Stimulated activated CD4-positive, alpha-beta T cell treated with anti-CD3 and anti-CD28 coated beads, Interleukin-15, amount 100 ng/mL, for 1 hour (primary cell): Measurements from ENCODE around the gene LSP1.

Experiments used
- DNase-seq, 2 donors: peaks; one replicate each; pipeline ENCODE4 v3.0.0-alpha.2; 2020; ENCODE audit warnings: low read depth in 1 of 2, low spot score in 1 of 2

LSP1 gene

GRCh38 chr11:1824221-1825038 is 28.5 kb upstream of the LSP1 start:
- DNase-seq = no peak

- no peak for DNase-seq
Observed at GRCh38 chr11:1825039-1825740, 27.7 kb upstream of the LSP1 start.

- no peak for DNase-seq
Observed at GRCh38 chr11:1825785-1826451, 27.0 kb upstream of the LSP1 start.

GRCh38 chr11:1826552-1827094 is 26.3 kb upstream of the LSP1 start:
- DNase-seq = no peak

- no peak for DNase-seq
Observed at GRCh38 chr11:1827095-1827813, 25.6 kb upstream of the LSP1 start.

- DNase-seq = no peak
Observed at GRCh38 chr11:1827931-1828330, 25.0 kb upstream of the LSP1 start.

- no peak for DNase-seq
Observed at GRCh38 chr11:1828542-1828941, 24.3 kb upstream of the LSP1 start.

GRCh38 chr11:1829039-1829820 is 23.7 kb upstream of the LSP1 start:
- no peak for DNase-seq

- no peak for DNase-seq
Observed at GRCh38 chr11:1830004-1830321, 22.9 kb upstream of the LSP1 start.

- no peak for DNase-seq
Observed at GRCh38 chr11:1830322-1831223, 22.3 kb upstream of the LSP1 start.

- DNase-seq = no peak
Observed at GRCh38 chr11:1831338-1832210, 21.3 kb upstream of the LSP1 start.

GRCh38 chr11:1832211-1832919 is 20.5 kb upstream of the LSP1 start:
- peak; percentile 48 to 67 for DNase-seq

- no peak for DNase-seq
Observed at GRCh38 chr11:1832920-1833295, 20.0 kb upstream of the LSP1 start.

GRCh38 chr11:1834062-1834610 is 18.7 kb upstream of the LSP1 start:
- DNase-seq = no peak

- DNase-seq = no peak
Observed at GRCh38 chr11:1834779-1835670, 17.9 kb upstream of the LSP1 start, which contains the start of gene SYT8. TSS of gene SYT8 (plus strand) at chr11:1834990. CDS start at chr11:1835106, 116 bp downstream.

- DNase-seq = no peak
Observed at GRCh38 chr11:1835671-1836010, 17.2 kb upstream of the LSP1 start.
